Measurements from ENCODE around the gene CKS1B.

DNA sequence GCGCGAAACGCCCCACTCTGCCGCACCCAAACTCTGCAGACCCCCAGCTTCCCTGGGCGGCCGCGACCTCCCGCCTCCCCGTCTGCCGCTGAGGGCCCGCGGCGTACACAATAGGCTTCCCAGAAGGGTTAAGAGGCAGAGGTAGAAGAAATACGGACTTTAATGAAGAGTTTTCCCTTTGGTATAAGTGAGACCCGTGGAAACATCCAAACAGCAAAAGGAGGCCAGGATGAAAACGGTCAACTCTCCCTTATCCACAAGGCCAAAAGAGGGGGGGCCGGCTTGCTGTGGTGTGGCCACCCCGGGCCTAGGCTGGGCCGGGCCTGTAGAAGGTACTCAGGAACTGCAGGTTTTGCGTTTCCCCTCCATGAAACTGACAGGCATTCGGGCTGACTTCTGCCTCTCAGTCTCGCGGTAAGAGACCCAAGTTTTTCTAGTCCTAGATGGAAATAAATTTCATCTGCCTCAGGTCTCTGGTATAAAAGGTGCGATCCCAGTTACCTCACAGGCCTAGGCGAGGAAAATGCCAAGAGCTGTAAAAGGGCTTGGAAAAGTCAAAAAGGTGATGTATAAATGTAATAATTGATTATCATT is 12.2 kb upstream of the CKS1B start:
- TF ChIP-seq EP300 (conservative IDR thresholded peaks at IDR 0.05; ENCODE audit: poor library complexity, severe bottlenecking) (no peak), POLR2AphosphoS5 (IDR thresholded peaks at IDR 0.05) (no peak), EZH2 (IDR thresholded peaks at IDR 0.05; ENCODE audit: borderline replicate concordance, insufficient read depth, low read length, poor library complexity, severe bottlenecking) (no peak), SMC3 (conservative IDR thresholded peaks at IDR 0.05; ENCODE audit: poor library complexity) (peak; percentile 13)
- TF ChIP-seq, protein P1, sequence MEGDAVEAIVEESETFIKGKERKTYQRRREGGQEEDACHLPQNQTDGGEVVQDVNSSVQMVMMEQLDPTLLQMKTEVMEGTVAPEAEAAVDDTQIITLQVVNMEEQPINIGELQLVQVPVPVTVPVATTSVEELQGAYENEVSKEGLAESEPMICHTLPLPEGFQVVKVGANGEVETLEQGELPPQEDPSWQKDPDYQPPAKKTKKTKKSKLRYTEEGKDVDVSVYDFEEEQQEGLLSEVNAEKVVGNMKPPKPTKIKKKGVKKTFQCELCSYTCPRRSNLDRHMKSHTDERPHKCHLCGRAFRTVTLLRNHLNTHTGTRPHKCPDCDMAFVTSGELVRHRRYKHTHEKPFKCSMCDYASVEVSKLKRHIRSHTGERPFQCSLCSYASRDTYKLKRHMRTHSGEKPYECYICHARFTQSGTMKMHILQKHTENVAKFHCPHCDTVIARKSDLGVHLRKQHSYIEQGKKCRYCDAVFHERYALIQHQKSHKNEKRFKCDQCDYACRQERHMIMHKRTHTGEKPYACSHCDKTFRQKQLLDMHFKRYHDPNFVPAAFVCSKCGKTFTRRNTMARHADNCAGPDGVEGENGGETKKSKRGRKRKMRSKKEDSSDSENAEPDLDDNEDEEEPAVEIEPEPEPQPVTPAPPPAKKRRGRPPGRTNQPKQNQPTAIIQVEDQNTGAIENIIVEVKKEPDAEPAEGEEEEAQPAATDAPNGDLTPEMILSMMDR (IDR thresholded peaks at IDR 0.05; ENCODE audit: poor library complexity, severe bottlenecking) = no peak
- TF ChIP-seq, protein P2, sequence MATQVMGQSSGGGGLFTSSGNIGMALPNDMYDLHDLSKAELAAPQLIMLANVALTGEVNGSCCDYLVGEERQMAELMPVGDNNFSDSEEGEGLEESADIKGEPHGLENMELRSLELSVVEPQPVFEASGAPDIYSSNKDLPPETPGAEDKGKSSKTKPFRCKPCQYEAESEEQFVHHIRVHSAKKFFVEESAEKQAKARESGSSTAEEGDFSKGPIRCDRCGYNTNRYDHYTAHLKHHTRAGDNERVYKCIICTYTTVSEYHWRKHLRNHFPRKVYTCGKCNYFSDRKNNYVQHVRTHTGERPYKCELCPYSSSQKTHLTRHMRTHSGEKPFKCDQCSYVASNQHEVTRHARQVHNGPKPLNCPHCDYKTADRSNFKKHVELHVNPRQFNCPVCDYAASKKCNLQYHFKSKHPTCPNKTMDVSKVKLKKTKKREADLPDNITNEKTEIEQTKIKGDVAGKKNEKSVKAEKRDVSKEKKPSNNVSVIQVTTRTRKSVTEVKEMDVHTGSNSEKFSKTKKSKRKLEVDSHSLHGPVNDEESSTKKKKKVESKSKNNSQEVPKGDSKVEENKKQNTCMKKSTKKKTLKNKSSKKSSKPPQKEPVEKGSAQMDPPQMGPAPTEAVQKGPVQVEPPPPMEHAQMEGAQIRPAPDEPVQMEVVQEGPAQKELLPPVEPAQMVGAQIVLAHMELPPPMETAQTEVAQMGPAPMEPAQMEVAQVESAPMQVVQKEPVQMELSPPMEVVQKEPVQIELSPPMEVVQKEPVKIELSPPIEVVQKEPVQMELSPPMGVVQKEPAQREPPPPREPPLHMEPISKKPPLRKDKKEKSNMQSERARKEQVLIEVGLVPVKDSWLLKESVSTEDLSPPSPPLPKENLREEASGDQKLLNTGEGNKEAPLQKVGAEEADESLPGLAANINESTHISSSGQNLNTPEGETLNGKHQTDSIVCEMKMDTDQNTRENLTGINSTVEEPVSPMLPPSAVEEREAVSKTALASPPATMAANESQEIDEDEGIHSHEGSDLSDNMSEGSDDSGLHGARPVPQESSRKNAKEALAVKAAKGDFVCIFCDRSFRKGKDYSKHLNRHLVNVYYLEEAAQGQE (IDR thresholded peaks at IDR 0.05; ENCODE audit: borderline replicate concordance) = no peak
